Renal cortex interstitium (tissue), 11 donors: ENCODE data around the gene EFHC1. TPM values are rescaled to one million over a fixed set of nuclear protein-coding genes. Genes with fewer than 3 reads are reported as not detected.

Experiments used
- DNase-seq, 11 donors: peaks; one replicate each; pipeline ENCODE4 v3.0.0-alpha.2; 2013; ENCODE audit warnings: low read depth in 9 of 11, low spot score in 4 of 11; ENCODE audit errors: extremely low read depth in 1 of 11
- polyA plus RNA-seq, 3 donors: library from polyadenylated mRNA; unstranded; fragments of 120-200 nt; gene quantifications; one replicate each; pipeline ENCODE4 v1.2.1, GENCODE V29; 2013; ENCODE audit not compliant: insufficient read length in 3 of 3

Gene EFHC1
- polyA plus RNA-seq, 3 donors, result 50.8 to 68.0 (median 63.2) TPM

DNA sequence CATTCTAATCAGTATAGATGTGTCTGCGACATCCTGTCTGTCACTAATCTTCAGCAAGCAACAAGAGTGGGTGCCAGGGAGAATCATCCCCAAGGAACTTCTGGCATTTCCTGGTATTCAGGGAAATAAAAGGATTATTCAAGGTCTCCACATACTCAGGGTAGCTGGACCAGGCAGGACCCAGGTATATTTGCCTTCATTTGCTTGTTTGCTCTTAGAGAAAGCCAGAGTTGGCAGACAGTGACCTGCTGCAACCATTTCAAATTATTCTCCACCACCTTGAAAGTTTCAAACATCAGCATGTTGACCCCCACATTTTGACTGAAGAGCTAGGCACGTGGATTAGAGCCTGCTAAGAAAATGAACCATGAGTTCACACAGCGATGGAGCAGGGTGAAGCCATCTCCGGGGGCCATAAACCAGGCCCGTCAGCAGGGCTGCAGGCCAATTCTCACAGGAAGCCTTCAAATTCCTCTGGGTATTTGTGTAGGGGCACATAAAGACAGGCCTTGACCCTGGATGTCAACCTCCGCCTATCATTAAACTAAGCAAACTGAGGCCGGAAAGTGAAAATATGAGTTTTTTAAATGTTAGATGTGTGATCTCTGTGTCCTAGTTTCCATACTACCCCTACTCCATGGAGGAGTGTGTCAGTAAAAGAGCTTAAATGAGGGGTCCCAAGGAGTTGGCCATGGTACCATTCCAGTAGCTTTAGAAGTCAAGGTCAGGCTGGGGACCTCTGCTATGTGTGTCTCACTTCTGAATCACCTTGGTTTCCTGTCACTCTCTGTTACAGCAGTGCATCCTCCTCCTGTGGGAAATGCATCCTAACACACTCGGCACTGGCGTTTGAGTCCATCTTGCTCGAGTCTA lies 123.8 kb downstream of the EFHC1 start:
- no peak for DNase-seq

DNA sequence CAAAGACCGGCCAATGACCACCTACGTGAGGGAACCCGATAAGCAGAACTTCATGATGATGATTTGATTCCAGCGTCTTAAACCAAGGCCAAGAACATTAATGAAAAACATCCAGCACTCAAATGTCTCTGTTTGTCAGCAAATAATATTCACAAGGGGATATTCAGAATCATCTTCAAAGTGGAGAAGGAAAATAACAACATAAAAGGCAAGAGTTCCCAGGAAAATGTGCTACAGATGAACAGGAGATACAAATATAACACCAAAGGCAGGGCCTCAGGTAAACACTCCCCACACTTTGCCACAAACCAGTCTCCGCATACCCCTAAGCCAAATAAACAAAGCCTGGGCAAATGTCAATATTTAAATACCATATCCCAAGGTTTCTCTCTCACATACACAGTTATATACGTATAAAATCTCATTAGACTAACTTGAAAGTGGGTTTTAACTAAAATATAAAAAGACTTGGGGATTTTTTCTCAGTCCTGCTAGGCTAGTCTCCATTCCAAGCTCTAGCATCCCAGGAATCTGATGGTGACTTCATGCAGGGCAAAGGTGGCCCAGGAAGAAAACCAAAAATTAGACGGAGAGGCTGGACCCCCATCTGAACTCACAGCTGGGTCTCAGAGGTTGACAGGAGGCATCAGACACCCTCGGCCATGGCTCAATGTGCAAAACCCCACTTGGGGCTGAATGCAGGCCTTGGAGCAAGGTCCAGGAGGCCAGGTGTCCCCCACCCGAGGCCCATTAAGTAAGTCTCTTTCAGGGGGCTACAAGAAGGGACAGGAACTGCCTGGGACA lies 124.7 kb downstream of the EFHC1 start:
- DNase-seq, result no peak

- no peak for DNase-seq
Observed at GRCh38 chr6:52545406-52546119, 125.4 kb downstream of the EFHC1 start.

DNA sequence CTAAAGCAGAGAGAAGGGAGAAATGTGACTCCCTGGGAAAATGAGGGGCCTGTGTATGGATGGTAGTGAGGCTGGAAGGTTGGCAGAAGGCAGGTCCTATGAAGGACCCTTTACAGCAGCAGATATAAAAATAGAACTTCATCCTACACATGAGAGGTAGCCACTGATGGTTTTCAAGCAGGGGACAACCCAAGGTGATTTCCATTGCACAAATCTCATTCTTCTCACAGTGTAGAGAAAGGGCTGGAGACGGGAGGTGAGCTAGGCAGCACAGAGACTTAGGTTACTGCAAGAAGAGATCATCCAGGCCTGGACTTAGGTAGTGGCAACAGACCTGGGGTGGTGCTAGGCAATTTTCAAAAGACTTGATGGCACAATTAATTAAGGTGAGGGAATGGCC lies 126.0 kb downstream of the EFHC1 start:
- no peak for DNase-seq

- no peak for DNase-seq
Observed at GRCh38 chr6:52546678-52547077, 126.5 kb downstream of the EFHC1 start.

DNA sequence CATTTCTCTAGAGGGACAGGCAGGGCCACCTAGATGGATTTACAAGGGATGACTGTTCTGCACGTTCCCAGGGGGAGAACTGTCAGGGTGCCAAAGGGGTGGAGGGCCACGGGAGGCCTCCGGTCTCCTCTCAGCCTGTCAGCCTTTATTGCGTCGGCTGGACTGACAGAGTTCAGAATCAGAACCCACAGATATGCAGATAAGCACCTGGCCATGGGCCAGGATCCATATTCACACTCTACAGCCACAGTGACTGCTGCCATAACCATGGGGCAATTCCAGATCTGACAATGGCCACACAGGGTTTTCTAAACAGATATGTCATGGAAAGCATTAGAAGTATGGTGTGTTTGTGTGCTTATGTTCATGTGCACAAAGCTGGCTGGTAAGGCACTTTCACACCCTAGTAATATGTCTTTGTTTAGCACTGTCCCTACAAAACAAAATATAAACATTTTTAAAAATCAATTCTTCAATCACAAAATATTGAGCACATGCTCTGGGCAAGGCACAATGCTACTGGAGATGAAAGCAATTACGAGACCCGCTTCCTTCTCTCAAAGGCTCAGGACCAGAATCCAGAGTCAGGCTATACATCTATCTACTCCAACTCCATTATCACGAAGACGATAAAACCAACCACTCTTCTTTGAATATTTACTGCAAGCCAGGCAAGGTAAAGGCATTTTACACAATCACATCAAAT lies 127.7 kb downstream of the EFHC1 start:
- DNase-seq, result no peak

DNA sequence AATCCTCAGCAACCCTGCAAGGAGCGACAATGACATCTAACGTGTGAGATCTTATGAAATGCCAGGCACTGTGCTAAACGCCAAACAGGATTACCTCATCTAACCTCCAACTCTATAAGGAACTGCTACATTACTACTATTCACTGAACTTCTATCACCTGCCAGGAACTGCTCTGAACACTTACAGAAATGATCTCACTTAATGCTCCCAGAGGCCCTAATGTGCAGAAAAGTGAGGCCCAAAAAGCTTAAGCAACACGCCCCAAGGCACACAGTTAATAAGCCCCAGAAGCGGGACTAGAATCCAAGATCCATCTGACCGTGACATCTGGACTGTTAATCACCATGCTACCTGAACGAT lies 128.2 kb downstream of the EFHC1 start:
- no peak for DNase-seq

DNA sequence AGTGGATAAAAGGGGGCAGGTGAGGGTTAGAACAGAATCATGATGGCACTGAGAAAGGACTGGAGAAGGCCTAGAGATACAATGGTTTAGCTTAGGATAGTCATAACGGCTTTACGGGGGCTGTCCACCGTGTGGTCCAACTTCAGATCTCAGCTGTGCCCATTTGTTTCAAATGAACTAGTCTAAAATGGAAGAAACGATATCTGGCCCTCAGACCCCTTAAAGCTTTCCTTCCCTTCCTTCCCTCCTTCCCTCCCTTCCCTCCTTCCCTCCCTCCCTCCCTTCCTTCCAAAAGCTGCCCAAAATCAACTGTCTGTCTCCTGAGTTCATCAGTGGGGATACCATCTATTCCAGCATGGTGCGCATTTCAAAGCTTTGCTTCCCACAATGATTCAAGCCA lies 128.9 kb downstream of the EFHC1 start:
- no peak for DNase-seq

DNA sequence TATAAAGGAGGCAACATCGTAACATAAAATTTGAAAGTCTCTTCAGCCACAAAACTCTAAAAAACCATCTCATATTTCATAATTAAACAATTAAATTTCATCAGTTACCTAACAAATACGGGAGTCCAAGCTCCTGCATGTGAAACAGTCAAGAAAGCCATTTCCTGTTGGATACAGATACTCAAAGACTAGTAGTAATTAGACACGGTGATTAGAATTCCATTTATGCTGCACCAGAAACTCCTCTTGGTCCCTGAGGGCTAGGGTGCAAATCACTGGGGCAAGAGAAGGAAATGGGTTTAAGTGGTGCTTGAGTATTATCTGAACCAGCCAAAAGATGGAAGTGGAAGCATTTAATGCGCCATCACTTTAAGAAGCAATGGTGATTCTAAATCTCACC lies 129.3 kb downstream of the EFHC1 start:
- no peak for DNase-seq

- no peak for DNase-seq
Observed at GRCh38 chr6:52550014-52550575, 130.0 kb downstream of the EFHC1 start.

DNA sequence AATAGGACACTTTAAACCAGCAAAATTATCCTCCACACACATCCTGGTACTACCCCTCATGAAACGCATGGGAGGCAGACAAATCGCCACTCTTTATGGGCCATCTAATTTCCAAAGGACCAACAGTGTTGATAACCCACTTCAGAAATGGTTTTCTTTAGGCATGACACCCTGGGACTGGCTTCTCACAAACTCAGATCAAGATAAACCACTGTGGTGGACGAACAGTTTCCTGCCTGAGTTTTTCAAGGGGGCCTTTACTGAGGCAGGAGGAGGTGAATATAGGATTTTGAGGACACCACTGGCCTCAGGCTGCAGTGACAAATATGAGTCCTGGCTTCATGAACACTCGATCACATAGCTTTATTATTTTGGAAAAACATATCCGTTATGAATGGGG lies 130.7 kb downstream of the EFHC1 start:
- no peak for DNase-seq

DNA sequence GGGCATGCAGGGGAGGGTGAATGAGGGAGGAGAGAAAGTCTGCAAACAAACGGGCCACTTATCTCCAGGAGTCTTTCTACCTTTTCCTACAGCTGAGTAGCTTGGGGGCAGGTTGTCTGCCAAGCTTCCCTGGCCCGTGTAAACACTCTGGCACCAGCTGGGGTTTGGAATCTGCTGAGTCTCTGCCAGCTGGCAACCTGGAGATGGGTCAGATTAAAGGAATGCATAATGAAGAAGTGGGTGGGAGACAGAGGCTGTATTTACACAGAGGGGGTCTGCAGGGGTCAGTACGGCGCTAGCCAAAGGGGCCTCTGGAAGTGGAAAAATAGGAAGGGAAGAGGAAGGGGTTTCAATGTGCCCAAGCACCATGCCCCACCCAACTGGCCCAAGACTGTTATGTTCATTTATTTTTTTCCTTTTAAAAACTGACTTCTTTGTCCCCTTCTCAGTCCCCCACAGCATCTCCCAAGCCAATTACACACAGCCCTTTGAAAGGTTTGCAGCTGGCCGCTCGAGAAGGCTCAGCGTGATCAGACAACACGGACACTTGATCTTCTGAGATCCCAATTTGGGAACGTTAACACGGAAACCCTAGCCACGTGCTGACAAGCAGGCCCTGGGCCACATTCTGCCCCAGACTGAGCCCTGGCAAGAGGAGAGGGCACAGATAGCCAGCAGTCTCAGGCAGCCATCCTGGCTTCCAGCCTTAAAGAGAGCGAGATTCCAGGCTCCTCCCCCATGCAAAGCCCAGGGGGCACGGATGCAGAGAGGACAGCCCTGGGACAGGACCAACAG lies 131.5 kb downstream of the EFHC1 start:
- peak in 4 of 11 donors; percentile 33 to 66 (median 50) for DNase-seq

DNA sequence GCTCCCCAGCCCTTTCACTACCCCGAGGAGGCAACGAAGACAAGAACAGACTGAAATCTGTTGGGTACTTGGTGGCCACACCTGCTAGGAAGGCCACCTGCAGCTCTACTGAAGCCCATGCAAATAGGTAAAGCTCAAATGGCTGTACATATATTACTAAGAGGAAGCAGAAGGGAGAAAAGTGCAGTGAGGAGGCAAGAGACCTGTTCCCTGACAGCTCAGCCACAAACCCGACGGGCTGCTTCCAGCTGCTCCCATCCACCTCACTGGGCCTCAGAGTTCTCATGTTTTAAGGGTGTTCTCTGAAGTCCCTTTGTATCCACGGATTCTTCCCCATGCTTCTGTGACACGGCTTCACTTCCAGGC lies 132.1 kb downstream of the EFHC1 start:
- DNase-seq, result no peak

DNA sequence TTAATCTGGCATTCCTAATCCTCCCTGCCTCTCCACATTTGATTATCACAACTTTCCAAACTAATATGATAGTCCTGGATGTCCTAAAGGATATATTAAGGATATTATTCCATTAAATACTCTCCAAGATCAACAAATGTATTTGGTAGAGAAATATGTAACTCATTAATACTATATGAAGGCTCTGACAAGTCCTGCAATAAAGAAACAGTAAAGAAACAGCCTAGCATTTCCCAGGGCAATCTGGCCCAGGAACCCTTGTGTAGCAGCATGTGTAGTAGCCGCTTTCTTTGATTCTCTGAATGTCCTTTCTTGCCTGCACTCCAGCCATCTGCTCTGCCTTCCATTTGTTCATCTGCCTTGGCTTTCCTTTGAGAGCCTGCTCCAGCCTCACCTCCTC lies 133.0 kb downstream of the EFHC1 start:
- DNase-seq, result no peak

GRCh38 chr6:52553719-52554118 lies 133.6 kb downstream of the EFHC1 start:
- DNase-seq, result no peak

DNA sequence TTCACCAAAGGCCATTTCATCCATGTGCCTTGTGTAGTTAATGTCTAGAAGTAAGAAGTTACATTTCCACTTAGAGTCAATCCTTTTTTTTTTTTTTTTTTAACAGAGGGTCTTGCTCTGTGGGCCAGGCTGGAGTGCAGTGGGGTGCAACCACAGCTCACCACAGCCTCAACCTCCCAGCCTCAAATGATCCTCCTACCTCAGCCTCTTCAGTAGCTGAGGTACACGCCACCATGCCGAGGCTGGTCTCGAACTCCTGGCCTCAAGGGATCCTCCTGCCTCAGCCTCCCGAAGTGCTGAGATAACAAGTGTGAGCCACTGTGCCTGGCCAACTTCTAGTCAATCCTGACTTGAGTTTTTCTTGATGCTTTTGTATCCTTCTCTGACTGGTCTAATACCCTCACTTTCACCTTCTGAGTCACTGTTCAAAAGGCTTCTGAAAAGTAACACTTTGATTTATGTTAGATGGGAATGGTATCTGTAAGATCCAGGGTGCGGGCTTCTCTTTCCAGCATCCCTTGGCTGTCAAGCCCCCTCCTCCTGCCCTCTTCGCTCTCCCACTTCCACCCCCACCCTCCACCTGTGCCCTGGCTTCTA lies 134.6 kb downstream of the EFHC1 start:
- DNase-seq, result no peak

- no peak for DNase-seq
Observed at GRCh38 chr6:52555518-52556233, 135.5 kb downstream of the EFHC1 start.
